ENCODE data around the gene MROH8.
"Not testable (repeated sequence)": the region's sequence is repeated elsewhere in the genome, so short reads cannot be mapped to it uniquely, and the experiment has no call there.

Gene MROH8

DNA sequence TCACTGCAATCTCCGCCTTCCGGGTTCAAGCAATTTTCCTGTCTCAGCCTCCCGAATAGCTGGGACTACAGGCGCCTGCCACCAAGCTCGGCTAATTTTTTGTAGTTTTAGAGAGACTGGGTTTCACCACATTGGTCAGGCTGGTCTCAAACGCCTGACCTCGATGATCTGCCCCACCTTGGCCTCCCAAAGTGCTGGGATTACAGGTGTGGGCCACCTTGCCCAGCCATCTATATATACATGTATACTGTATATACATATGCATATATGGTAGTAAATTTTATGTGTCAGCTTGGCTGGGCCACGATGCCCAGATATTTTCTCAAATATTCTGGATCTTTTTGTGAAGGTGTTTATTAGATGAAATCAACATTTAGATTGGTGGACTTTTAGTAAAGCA is 102.3 kb downstream of the MROH8 start:
- no peak for DNase-seq

DNA sequence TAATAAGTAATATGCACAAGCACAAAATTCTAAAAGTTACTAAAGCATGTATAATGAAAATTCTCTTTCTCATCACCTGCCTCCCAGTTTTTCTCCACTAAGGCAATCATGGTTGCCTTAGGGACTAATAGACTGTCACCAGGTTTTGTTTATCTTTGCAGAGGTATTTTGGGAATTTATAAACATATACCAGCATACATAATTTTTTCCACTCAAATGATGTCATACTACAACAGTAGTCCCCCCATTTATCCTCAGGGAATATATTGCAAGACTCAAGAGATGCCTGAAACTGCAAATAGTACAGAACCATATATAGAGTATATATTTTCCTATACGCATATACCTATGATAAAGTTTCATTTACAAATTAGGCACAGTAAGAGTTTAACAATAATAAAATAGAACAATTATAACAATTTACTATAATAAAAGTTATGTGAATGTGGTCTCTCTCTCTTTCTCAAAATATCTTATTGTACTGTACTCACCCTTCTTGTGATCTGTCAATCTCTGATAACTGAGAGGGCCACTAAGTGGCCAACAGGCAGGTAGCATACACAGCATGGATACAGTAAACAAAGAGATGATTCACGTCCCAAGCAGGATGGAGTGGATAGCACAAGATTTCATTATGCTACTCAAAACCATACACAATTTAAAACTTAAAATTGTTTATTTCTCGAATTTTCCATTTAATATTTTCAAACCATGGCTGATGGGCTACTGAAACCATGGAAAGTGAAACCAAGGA is 103.2 kb downstream of the MROH8 start:
- DNase-seq, result no peak

DNA sequence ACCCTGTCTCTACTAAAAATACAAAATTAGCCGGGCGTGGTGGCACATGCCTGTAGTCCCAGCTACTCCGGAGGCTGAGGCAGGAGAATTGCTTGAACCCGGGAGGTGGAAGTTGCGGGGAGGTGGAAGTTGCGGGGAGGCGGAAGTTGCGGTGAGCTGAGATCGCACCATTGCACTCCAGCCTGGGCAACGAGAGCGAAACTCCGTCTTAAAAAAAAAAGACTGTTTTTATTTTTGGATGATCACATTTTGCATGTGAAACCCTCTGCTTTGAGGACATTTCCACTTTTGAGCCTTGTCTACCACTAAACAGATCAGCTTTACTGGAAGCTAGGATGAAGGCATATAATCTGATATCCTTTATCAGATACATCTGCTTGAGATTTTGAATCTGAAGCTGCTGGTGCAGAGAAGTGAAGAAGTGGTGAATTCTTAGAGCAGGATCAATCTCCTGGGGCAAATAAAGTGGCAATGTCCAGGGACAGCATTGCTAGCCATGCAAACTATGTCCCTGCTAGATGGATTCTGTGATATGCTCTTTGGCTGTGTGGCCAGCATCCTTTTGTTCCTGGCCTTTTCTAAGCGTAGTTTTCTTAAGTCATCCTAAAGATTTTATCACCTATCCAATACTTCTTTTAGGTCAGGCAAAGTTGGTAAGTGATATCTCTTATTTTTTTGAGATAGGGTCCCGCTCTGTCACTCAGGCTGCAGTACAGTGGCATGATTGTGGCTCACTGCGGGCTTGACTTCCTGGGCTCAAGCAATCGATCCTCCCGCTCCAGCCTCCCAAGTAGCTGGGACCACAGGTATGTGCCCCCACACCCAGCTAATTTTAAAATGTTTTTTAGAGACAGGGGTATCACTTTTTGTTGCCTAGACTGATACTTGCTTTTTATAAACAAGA is 106.8 kb downstream of the MROH8 start:
- no peak for DNase-seq

DNA sequence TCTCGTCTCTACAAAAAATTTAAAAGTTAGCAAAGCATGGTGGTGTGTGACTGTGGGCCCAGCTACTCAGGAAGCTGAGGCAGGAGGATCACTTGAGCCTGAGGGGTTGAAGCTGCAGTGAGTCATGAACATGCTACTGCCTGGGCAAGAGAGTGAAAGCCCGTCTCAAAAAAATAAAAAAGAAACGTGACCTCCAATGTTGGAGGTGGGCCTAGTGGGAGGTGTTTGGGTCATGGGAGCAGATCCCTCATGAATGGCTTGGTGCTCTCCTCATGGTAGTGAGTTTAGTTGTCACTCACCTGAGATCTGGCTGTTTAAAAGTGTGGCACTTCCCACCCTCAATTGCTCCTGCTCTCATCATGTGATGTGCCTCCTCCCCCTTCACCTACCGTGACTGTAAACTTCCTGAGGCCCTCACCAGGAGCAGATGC is 107.9 kb downstream of the MROH8 start:
- no peak for DNase-seq

DNA sequence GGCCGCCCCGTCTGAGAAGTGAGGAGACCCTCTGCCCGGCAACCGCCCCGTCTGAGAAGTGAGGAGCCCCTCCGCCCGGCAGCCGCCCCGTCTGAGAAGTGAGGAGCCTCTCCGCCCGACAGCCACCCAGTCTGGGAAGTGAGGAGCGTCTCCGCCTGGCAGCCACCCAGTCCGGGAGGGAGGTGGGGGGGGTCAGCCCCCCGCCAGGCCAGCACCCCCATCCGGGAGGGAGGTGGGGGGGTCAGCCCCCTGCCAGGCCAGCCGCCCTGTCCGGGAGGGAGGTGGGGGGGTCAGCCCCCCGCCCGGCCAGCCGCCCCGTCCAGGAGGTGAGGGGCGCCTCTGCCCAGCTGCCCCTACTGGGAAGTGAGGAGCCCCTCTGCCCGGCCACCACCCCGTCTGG is 109.8 kb downstream of the MROH8 start:
- not testable (repeated sequence) for DNase-seq

DNA sequence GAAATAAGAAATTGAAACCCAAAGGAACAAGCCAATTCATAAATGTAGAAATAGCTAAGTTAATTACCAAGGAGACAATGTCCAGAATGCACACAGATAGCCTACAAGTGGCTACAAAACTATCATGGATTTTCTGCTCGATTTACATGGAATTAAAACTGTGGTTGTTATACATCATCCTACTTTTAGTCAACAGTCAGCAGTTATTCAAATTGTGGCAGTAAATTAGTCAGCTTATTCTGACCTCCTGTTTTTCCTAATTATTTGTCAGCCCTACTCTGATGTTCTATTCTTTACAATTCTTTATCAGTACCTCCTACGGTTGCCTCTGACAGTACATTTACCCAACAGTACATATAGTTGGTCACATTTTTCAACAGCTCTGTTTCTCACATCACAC is 113.2 kb downstream of the MROH8 start:
- no peak for DNase-seq

DNA sequence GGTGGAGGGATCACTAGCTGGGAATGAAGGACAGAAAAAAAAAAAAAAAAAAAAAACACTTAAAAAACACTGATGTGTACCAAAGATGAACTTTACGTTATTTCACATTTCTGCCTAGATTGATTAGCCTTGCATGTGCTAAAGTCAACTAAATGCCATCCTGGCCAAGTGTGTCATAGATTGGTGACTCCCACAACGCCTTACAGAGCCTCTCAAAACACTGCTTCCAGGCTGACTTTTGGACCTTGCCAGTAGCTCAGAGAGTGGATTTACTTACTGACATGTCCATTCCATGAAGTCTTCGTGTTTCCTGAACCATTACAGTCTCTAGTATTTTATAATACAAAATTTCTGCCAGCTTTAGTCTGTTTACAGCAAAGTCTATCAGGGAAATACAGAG is 124.1 kb downstream of the MROH8 start:
- DNase-seq, result no peak

DNA sequence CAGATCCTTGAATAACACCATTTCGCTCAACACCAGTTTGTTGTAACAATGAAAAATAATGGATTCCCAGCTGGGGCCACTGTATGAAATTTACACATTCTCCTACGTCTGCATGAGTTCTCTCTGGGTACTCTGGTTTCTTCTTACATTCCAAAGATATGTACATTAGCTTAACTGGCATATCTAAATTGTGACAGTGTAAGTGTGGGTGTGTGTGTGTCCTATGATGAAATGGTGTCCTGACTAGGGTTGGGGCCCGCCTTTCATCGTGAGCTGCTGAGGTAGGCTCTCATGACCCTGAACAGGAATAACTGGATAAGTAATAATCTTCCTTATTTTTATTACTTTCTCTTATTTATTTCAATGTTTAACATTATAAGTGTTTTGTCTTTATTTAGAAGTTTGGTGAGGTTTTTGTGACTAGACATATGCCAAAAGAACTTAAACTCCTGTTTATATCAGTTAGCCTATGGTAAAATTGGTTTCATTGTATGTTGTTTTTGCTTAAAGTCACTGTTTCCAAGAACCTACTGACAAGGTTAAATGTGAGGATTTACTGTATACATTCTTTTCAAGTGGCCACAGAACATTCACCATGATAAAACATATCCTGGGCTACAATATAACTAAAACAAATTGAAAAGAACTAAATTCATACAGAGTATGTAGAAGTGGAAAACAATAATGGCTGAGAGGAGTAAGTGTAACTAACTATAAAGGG is 126.0 kb downstream of the MROH8 start:
- no peak for DNase-seq

Data from right forelimb (tissue), 1 donor.